HepG2 (cell line): ENCODE results near the gene MRPL43. TPM values are rescaled to one million over a fixed set of nuclear protein-coding genes. Genes with fewer than 3 reads are reported as not detected.
A peak's percentile ranks its signal among the peaks of the same experiment; 100 is the strongest.

Source experiments
- ASH2L ChIP-seq: fragments of 300-600, 200-600 bp; sonication (generic); IDR thresholded peaks from 2 replicates; pipeline ENCODE4 v1.7.0; 2017; ENCODE audit warnings: low read depth, mild to moderate bottlenecking, moderate library complexity, mixed read lengths, low read length; ENCODE audit not compliant: insufficient read length
- GLI4 ChIP-seq: sonication (generic); formaldehyde crosslinking; IDR thresholded peaks from 2 replicates; pipeline ENCODE4 v1.5.1; 2020; ENCODE audit warnings: missing genetic modification reagents, mild to moderate bottlenecking, moderate library complexity, borderline replicate concordance
- HNRNPLL ChIP-seq: fragments of 200-400 bp; formaldehyde crosslinking; IDR thresholded peaks from 2 replicates; pipeline ENCODE4 v1.6.1; 2017; ENCODE audit warnings: mild to moderate bottlenecking, low read depth, low read length; ENCODE audit not compliant: poor library complexity, severe bottlenecking
- MBNL3 ChIP-seq: fragments of 250-450 bp; sonication (Bioruptor Pico); conservative IDR thresholded peaks from 2 replicates; pipeline ENCODE4 v1.8.0; 2022; ENCODE audit warnings: mild to moderate bottlenecking, inconsistent platforms
- RBFOX2 ChIP-seq: fragments of 200-400 bp; formaldehyde crosslinking; IDR thresholded peaks from 2 replicates; pipeline ENCODE4 v1.6.1; 2017; ENCODE audit warnings: low read depth, mild to moderate bottlenecking, low read length
- RCOR2 ChIP-seq: IDR thresholded peaks from 2 replicates; pipeline ENCODE4 v1.6.1; 2016; ENCODE audit warnings: missing biosample characterization, missing genetic modification reagents
- SALL2 ChIP-seq: sonication (generic); formaldehyde crosslinking; IDR thresholded peaks from 2 replicates; pipeline ENCODE4 v1.8.1; 2023; ENCODE audit warnings: mild to moderate bottlenecking, missing genetic modification reagents, inconsistent platforms
- SIN3A ChIP-seq: IDR thresholded peaks from 2 replicates; pipeline ENCODE4 v1.6.1; 2011; ENCODE audit warnings: low read depth, mild to moderate bottlenecking, control low read depth, low read length, borderline replicate concordance
- SOX13 ChIP-seq, 3 experiments: fragments of 450-650 bp in 1 of 3; sonication (generic) in 1 of 3; formaldehyde crosslinking in 1 of 3; IDR thresholded peaks in 2 of 3; conservative IDR thresholded peaks in 1 of 3; 2 replicates each; pipeline versions ENCODE4 v1.5.0 to v1.6.1; 2016 to 2020; ENCODE audit warnings: antibody characterized with exemption in 1 of 3, mild to moderate bottlenecking in 1 of 3, missing compliant biosample characterization in 1 of 3, missing genetic modification reagents in 1 of 3, moderate library complexity in 1 of 3
- SP140L ChIP-seq: sonication (generic); formaldehyde crosslinking; IDR thresholded peaks from 2 replicates; pipeline ENCODE4 v1.4.0; 2020; ENCODE audit warnings: missing genetic modification reagents, borderline replicate concordance
- TEAD2 ChIP-seq: sonication (generic); formaldehyde crosslinking; IDR thresholded peaks from 2 replicates; pipeline ENCODE4 v1.9.0; 2021; ENCODE audit warnings: missing genetic modification reagents
- ZBED4 ChIP-seq: sonication (generic); formaldehyde crosslinking; IDR thresholded peaks from 2 replicates; pipeline ENCODE4 v1.4.0; 2020; ENCODE audit warnings: missing genetic modification reagents, borderline replicate concordance
- ZBTB49 ChIP-seq: sonication (generic); formaldehyde crosslinking; IDR thresholded peaks from 2 replicates; pipeline ENCODE4 v1.4.0; 2020; ENCODE audit warnings: missing genetic modification reagents, borderline replicate concordance
- ZNF281 ChIP-seq: sonication (generic); formaldehyde crosslinking; IDR thresholded peaks from 2 replicates; pipeline ENCODE4 v1.4.0; 2020; ENCODE audit warnings: missing genetic modification reagents, borderline replicate concordance
- ZNF367 ChIP-seq: sonication (generic); formaldehyde crosslinking; IDR thresholded peaks from 2 replicates; pipeline ENCODE4 v1.4.0; 2020; ENCODE audit warnings: missing genetic modification reagents, borderline replicate concordance
- ZNF850 ChIP-seq: sonication (generic); formaldehyde crosslinking; conservative IDR thresholded peaks from 2 replicates; pipeline ENCODE4 v1.9.0; 2021; ENCODE audit warnings: mild to moderate bottlenecking, missing genetic modification reagents
- ZSCAN31 ChIP-seq: sonication (generic); formaldehyde crosslinking; IDR thresholded peaks from 2 replicates; pipeline ENCODE4 v1.5.0; 2020; ENCODE audit warnings: low read depth, mild to moderate bottlenecking, missing genetic modification reagents
- polyA plus RNA-seq, 8 experiments: library from polyadenylated mRNA; depleted of rRNA in 3 of 8; stranded (reverse) in 7 of 8; unstranded in 1 of 8; fragments of >200 nt; fragmentation: Illumina TruSeq in 4 of 8; extraction: Trizol in 4 of 8; gene quantifications; 2 replicates each; pipeline versions ENCODE4 v1.2.1 to v1.2.3, GENCODE V29; 2011 to 2016; ENCODE audit warnings: low read depth in 4 of 8, missing spikeins in 1 of 8, mixed read lengths in 1 of 8; ENCODE audit not compliant: insufficient read depth in 1 of 8
- total RNA-seq, 5 experiments: library from RNA; depleted of rRNA; stranded (reverse); fragments of >200 nt; fragmentation: Illumina TruSeq; extraction: Trizol; gene quantifications; 2 replicates each; pipeline ENCODE4 v1.2.3, GENCODE V29; 2016; ENCODE audit warnings: low read depth in 1 of 5

Gene MRPL43
- total and polyA plus RNA-seq, 2 of the 13 experiments (the other 11 are each of a cell fraction or from before 2014, with no cell fraction given) = 71.0 to 73.7 TPM

- TF ChIP-seq ZBED4 (CRISPR knock-in tag) = 0 out of 2 replicates have a peak, but pooled peaks have one; percentile 23
- no peak for TF ChIP-seq RCOR2
- TF ChIP-seq ZBTB49 (CRISPR knock-in tag) = no peak
- TF ChIP-seq MBNL3 (CRISPR knock-in tag) = no peak
- TF ChIP-seq TEAD2 (CRISPR knock-in tag) = no peak
- TF ChIP-seq ASH2L = no peak
- peak; percentile 97 for TF ChIP-seq RBFOX2
- TF ChIP-seq SP140L (CRISPR knock-in tag) = no peak
- TF ChIP-seq HNRNPLL = no peak
- TF ChIP-seq SALL2 (CRISPR knock-in tag) = peak; percentile 33; the same call in 1 of the 2 replicates
- no peak for TF ChIP-seq SOX13 (IDR thresholded peaks at IDR 0.05)
- TF ChIP-seq SOX13 (CRISPR knock-in tag; conservative IDR thresholded peaks at IDR 0.05 in 1 of 2, IDR thresholded peaks at IDR 0.05 in 1 of 2) = peak in 1 of 2 experiments; percentile 43; a peak in 2 of 4 replicates
- TF ChIP-seq ZNF850 (CRISPR knock-in tag) = no peak
- no peak for TF ChIP-seq ZNF367 (CRISPR knock-in tag)
- no peak; the same call in 1 of the 2 replicates for TF ChIP-seq ZSCAN31 (CRISPR knock-in tag)
- peak; percentile 80 for TF ChIP-seq ZNF281 (CRISPR knock-in tag)
- peak; percentile 29; the same call in 1 of the 2 replicates for TF ChIP-seq SIN3A
- TF ChIP-seq GLI4 (CRISPR knock-in tag) = peak; percentile 76
Observed at GRCh38 chr10:100998991-100999741, 11.9 kb upstream of the MRPL43 start (continued).
